HL-60 (cell line): ENCODE results near the gene CDK5RAP1.

ENCODE experiments used
- DNase-seq, 2 experiments: peaks; one replicate each; pipeline ENCODE4 v3.0.0-alpha.2; 2010 to 2020; ENCODE audit warnings: low read depth in 1 of 2, low spot score in 1 of 2
- H3K27ac ChIP-seq: fragments of 250-450 bp; sonication (Bioruptor Pico); replicated peaks from 2 replicates; pipeline ENCODE4 v1.5.1; 2020; ENCODE audit warnings: mild to moderate bottlenecking, moderate library complexity
- H3K27me3 ChIP-seq: fragments of 250-450 bp; sonication (Bioruptor Pico); 2 replicates; pipeline ENCODE4 v1.5.1; 2021; ENCODE audit warnings: mild to moderate bottlenecking, moderate library complexity; ENCODE audit not compliant: insufficient read depth, poor library complexity, severe bottlenecking
- H3K4me3 ChIP-seq: replicated peaks from 2 replicates; pipeline ENCODE4 v1.5.1; 2011; ENCODE audit warnings: mild to moderate bottlenecking, control low read depth, low read length; ENCODE audit not compliant: insufficient read depth
- CTCF ChIP-seq: IDR thresholded peaks from one replicate; pipeline ENCODE4 v1.5.1; 2011; ENCODE audit warnings: low read length, control low read depth, inconsistent platforms; ENCODE audit not compliant: insufficient read depth
- GABPA ChIP-seq: IDR thresholded peaks from 2 replicates; pipeline ENCODE4 v1.6.1; 2012; ENCODE audit warnings: low read depth
- POLR2AphosphoS5 ChIP-seq: IDR thresholded peaks from 2 replicates; pipeline ENCODE4 v1.6.1; 2012; ENCODE audit warnings: low read depth
- SPI1 ChIP-seq: IDR thresholded peaks from 2 replicates; pipeline ENCODE4 v1.6.1; 2012; ENCODE audit warnings: low read depth, mild to moderate bottlenecking, borderline replicate concordance
- TF ChIP-seq, protein P1 (sequence below): IDR thresholded peaks from 2 replicates; pipeline ENCODE4 v1.6.1; 2012; ENCODE audit warnings: low read depth; ENCODE audit not compliant: insufficient replicate concordance

The CDK5RAP1 gene

DNA sequence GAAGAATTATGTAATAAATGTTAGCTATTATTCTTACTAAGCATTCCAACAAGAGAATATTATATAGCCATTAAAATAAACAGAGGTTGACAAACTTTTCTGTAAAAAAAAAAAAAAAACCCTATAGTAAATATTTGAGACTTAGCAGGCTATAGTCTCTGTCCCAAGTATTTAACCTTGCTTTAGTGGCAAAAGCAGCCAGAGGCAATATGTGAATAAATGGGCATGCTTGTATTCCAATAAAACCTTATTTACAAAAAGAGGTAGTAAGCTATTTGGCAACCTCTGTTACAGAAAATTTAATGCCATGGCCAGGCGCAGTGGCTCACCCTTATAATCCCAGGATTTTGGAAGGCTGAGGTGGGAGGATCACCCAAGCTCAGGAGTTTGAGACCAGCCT lies 14.6 kb downstream of the CDK5RAP1 start:
- H3K27ac ChIP-seq, result no peak overlapping the region
- H3K27me3 ChIP-seq, result no peaks in the 10 kb centered on the region
- DNase-seq, result no peak
- TF ChIP-seq GABPA (no peak), CTCF (no peak), POLR2AphosphoS5 (no peak), SPI1 (no peak)
- TF ChIP-seq, protein P1, sequence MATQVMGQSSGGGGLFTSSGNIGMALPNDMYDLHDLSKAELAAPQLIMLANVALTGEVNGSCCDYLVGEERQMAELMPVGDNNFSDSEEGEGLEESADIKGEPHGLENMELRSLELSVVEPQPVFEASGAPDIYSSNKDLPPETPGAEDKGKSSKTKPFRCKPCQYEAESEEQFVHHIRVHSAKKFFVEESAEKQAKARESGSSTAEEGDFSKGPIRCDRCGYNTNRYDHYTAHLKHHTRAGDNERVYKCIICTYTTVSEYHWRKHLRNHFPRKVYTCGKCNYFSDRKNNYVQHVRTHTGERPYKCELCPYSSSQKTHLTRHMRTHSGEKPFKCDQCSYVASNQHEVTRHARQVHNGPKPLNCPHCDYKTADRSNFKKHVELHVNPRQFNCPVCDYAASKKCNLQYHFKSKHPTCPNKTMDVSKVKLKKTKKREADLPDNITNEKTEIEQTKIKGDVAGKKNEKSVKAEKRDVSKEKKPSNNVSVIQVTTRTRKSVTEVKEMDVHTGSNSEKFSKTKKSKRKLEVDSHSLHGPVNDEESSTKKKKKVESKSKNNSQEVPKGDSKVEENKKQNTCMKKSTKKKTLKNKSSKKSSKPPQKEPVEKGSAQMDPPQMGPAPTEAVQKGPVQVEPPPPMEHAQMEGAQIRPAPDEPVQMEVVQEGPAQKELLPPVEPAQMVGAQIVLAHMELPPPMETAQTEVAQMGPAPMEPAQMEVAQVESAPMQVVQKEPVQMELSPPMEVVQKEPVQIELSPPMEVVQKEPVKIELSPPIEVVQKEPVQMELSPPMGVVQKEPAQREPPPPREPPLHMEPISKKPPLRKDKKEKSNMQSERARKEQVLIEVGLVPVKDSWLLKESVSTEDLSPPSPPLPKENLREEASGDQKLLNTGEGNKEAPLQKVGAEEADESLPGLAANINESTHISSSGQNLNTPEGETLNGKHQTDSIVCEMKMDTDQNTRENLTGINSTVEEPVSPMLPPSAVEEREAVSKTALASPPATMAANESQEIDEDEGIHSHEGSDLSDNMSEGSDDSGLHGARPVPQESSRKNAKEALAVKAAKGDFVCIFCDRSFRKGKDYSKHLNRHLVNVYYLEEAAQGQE, result no peak
- H3K4me3 ChIP-seq, result no peak overlapping the region

- Histone ChIP-seq H3K27ac (no peak overlapping the region), H3K4me3 (no peak overlapping the region), H3K27me3 (no peaks in the 10 kb centered on the region)
- DNase-seq, result no peak
- TF ChIP-seq POLR2AphosphoS5 (no peak), CTCF (no peak), GABPA (no peak), SPI1 (no peak)
- TF ChIP-seq, protein P1, result no peak
These were observed 24.0 kb downstream of the CDK5RAP1 start for GRCh38 chr20:33377366-33377765.

- no peak for DNase-seq
- TF ChIP-seq, protein P1, result no peak
- TF ChIP-seq SPI1 (no peak), CTCF (no peak), GABPA (no peak), POLR2AphosphoS5 (no peak)
- Histone ChIP-seq H3K27me3 (no peaks in the 10 kb centered on the region), H3K27ac (no peak overlapping the region), H3K4me3 (no peak overlapping the region)
These were observed 27.3 kb downstream of the CDK5RAP1 start for GRCh38 chr20:33373735-33374605.
